Keratinocyte (primary cell): ENCODE data around the gene PRDM10.

Experiments
- EZH2 ChIP-seq: IDR thresholded peaks from one replicate; pipeline ENCODE4 v1.6.1; 2012; ENCODE audit warnings: inconsistent platforms, mild to moderate bottlenecking, low read length, moderate library complexity
- TF ChIP-seq, protein P1 (sequence below), 3 experiments: IDR thresholded peaks in 1 of 3; conservative IDR thresholded peaks in 1 of 3; optimal IDR thresholded peaks in 1 of 3; 2 replicates in 2 of 3; 3 replicates in 1 of 3; pipeline versions ENCODE3 to v1.5.1; 2011; ENCODE audit warnings: low read length in 3 of 3, mild to moderate bottlenecking in 3 of 3, moderate library complexity in 2 of 3, control low read depth in 1 of 3, inconsistent platforms in 1 of 3; ENCODE audit not compliant: insufficient read depth in 2 of 3; ENCODE audit errors: extremely low read depth in 1 of 3

GRCh38 chr11:129946965-129947364 is 55.7 kb downstream of the PRDM10 start:
- TF ChIP-seq, protein P1, sequence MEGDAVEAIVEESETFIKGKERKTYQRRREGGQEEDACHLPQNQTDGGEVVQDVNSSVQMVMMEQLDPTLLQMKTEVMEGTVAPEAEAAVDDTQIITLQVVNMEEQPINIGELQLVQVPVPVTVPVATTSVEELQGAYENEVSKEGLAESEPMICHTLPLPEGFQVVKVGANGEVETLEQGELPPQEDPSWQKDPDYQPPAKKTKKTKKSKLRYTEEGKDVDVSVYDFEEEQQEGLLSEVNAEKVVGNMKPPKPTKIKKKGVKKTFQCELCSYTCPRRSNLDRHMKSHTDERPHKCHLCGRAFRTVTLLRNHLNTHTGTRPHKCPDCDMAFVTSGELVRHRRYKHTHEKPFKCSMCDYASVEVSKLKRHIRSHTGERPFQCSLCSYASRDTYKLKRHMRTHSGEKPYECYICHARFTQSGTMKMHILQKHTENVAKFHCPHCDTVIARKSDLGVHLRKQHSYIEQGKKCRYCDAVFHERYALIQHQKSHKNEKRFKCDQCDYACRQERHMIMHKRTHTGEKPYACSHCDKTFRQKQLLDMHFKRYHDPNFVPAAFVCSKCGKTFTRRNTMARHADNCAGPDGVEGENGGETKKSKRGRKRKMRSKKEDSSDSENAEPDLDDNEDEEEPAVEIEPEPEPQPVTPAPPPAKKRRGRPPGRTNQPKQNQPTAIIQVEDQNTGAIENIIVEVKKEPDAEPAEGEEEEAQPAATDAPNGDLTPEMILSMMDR (optimal IDR thresholded peaks at IDR 0.05 in 1 of 3, IDR thresholded peaks at IDR 0.05 in 1 of 3, conservative IDR thresholded peaks at IDR 0.05 in 1 of 3; ENCODE audit: extremely low read depth in 1 of 3, insufficient read depth in 2 of 3, low read length in 3 of 3): no peak
- no peak for TF ChIP-seq EZH2
